SH-SY5Y (cell line): Measurements from ENCODE around the gene CD99L2.

ENCODE experiments used
- GATA2 ChIP-seq: IDR thresholded peaks from 2 replicates; pipeline ENCODE4 v1.6.1; 2011; ENCODE audit warnings: mild to moderate bottlenecking, low read depth, low read length
- GATA3 ChIP-seq: IDR thresholded peaks from 2 replicates; pipeline ENCODE4 v1.6.1; 2011; ENCODE audit warnings: low read depth, mild to moderate bottlenecking, low read length, moderate library complexity

- TF ChIP-seq GATA2 (no peak), GATA3 (no peak)
These were observed 29.0 kb downstream of the CD99L2 start for GRCh38 chrX:150869450-150869849.
